Colon (tissue), 2 donors: ENCODE results near the gene SPRR2B.
"Not testable (repeated sequence)": the region's sequence is repeated elsewhere in the genome, so short reads cannot be mapped to it uniquely, and the experiment has no call there.

Experiments used
- FAIRE-seq: peaks from 2 replicates; lab custom pipeline; 2012; peaks lifted over from hg19 to GRCh38; lab: Jason Lieb, UNC
- donor health status: control.
- donor health status: control.

SPRR2B gene

GRCh38 chr1:153071511-153071910 is at the start of gene SPRR2B:
Gene SPRR2B, minus strand, starts transcription at chr1:153071611. Its CDS starts 772 bp downstream, at chr1:153070839.
- FAIRE-seq, result no peak

GRCh38 chr1:153120945-153121344 is 49.5 kb upstream of the SPRR2B start:
- no peak for FAIRE-seq

- FAIRE-seq, result no peak
Measured at GRCh38 chr1:153119491-153119971, 48.1 kb upstream of the SPRR2B start.

- not testable (repeated sequence) for FAIRE-seq
Measured at GRCh38 chr1:153115264-153115663, 43.9 kb upstream of the SPRR2B start.

- no peak for FAIRE-seq
Measured at GRCh38 chr1:153113416-153113815, 42.0 kb upstream of the SPRR2B start, which contains the start of gene SPRR2F. Gene SPRR2F, minus strand, starts transcription at chr1:153113516. Its CDS starts 783 bp downstream, at chr1:153112733.

GRCh38 chr1:153112454-153112853 is 41.0 kb upstream of the SPRR2B start:
- not testable (repeated sequence) for FAIRE-seq

- FAIRE-seq, result no peak
Measured at GRCh38 chr1:153100245-153100644, 28.8 kb upstream of the SPRR2B start.

- no peak for FAIRE-seq
Measured at GRCh38 chr1:153099461-153100045, 28.1 kb upstream of the SPRR2B start.

GRCh38 chr1:153095764-153096163 is 24.4 kb upstream of the SPRR2B start:
- FAIRE-seq, result no peak

- no peak for FAIRE-seq
Measured at GRCh38 chr1:153094426-153094825, 23.0 kb upstream of the SPRR2B start, which contains the start of gene SPRR2E. Gene SPRR2E, minus strand, starts transcription at chr1:153094526. Its CDS starts 775 bp downstream, at chr1:153093751.

- no peak for FAIRE-seq
Measured at GRCh38 chr1:153087652-153088051, 16.2 kb upstream of the SPRR2B start.

GRCh38 chr1:153081736-153082135 is 10.3 kb upstream of the SPRR2B start:
- no peak for FAIRE-seq

- no peak for FAIRE-seq
Measured at GRCh38 chr1:153072806-153073726, 1.7 kb upstream of the SPRR2B start.

- FAIRE-seq, result no peak
Measured at GRCh38 chr1:153070243-153070642, 1.2 kb downstream of the SPRR2B start.

GRCh38 chr1:153058826-153059784 is 12.3 kb downstream of the SPRR2B start:
- no peak for FAIRE-seq

- FAIRE-seq, result no peak
Measured at GRCh38 chr1:153058154-153058553, 13.3 kb downstream of the SPRR2B start.

GRCh38 chr1:153057375-153057774 is 14.0 kb downstream of the SPRR2B start, which contains the start of gene SPRR2A:
Gene SPRR2A, minus strand, starts transcription at chr1:153057512. Its CDS starts 777 bp downstream, at chr1:153056735.
- no peak for FAIRE-seq

GRCh38 chr1:153056111-153056510 is 15.3 kb downstream of the SPRR2B start:
- FAIRE-seq, result not testable (repeated sequence)

- FAIRE-seq, result no peak
Measured at GRCh38 chr1:153049211-153049610, 22.2 kb downstream of the SPRR2B start.

- no peak for FAIRE-seq
Measured at GRCh38 chr1:153040950-153041631, 30.3 kb downstream of the SPRR2B start, which contains the start of gene SPRR2D. Gene SPRR2D, minus strand, starts transcription at chr1:153041120. Its CDS starts 774 bp downstream, at chr1:153040346.

- FAIRE-seq, result no peak
Measured at GRCh38 chr1:153035211-153035610, 36.2 kb downstream of the SPRR2B start.
